ENCODE results near the gene KIF26B.

Gene KIF26B

GRCh38 chr1:245241526-245242130, 86.8 kb downstream of the KIF26B start:
- no peak for DNase-seq (ENCODE audit: low read depth in 2 of 2)

GRCh38 chr1:245242989-245243388, 88.2 kb downstream of the KIF26B start:
- DNase-seq (ENCODE audit: low read depth in 2 of 2) = no peak

GRCh38 chr1:245245021-245245667, 90.4 kb downstream of the KIF26B start:
- no peak for DNase-seq (ENCODE audit: low read depth in 2 of 2)

GRCh38 chr1:245246433-245246832, 91.6 kb downstream of the KIF26B start:
- no peak for DNase-seq (ENCODE audit: low read depth in 2 of 2)

GRCh38 chr1:245247356-245247755, 92.6 kb downstream of the KIF26B start:
- DNase-seq (ENCODE audit: low read depth in 2 of 2) = no peak

- DNase-seq (ENCODE audit: low read depth in 2 of 2) = no peak
These were observed 93.0 kb downstream of the KIF26B start for GRCh38 chr1:245247801-245248200.

- DNase-seq (ENCODE audit: low read depth in 2 of 2) = no peak
These were observed 93.5 kb downstream of the KIF26B start for GRCh38 chr1:245248231-245248731.

- DNase-seq (ENCODE audit: low read depth in 2 of 2) = no peak
These were observed 101.0 kb downstream of the KIF26B start for GRCh38 chr1:245255783-245256182.

- no peak for DNase-seq (ENCODE audit: low read depth in 2 of 2)
These were observed 101.7 kb downstream of the KIF26B start for GRCh38 chr1:245256528-245256927.

GRCh38 chr1:245258271-245258920, 103.6 kb downstream of the KIF26B start:
- DNase-seq (ENCODE audit: low read depth in 2 of 2) = no peak

GRCh38 chr1:245260110-245260882, 105.5 kb downstream of the KIF26B start:
- no peak for DNase-seq (ENCODE audit: low read depth in 2 of 2)

GRCh38 chr1:245260883-245261282, 106.1 kb downstream of the KIF26B start:
- DNase-seq (ENCODE audit: low read depth in 2 of 2) = no peak

- no peak for DNase-seq (ENCODE audit: low read depth in 2 of 2)
These were observed 107.0 kb downstream of the KIF26B start for GRCh38 chr1:245261786-245262185.

- DNase-seq (ENCODE audit: low read depth in 2 of 2) = no peak
These were observed 108.8 kb downstream of the KIF26B start for GRCh38 chr1:245263529-245264095.

GRCh38 chr1:245264226-245264625, 109.4 kb downstream of the KIF26B start:
- no peak for DNase-seq (ENCODE audit: low read depth in 2 of 2)

- DNase-seq (ENCODE audit: low read depth in 2 of 2) = no peak
These were observed 111.3 kb downstream of the KIF26B start for GRCh38 chr1:245266105-245266504.

- no peak for DNase-seq (ENCODE audit: low read depth in 2 of 2)
These were observed 115.3 kb downstream of the KIF26B start for GRCh38 chr1:245270063-245270462.

- DNase-seq (ENCODE audit: low read depth in 2 of 2) = no peak
These were observed 116.2 kb downstream of the KIF26B start for GRCh38 chr1:245270972-245271371.

GRCh38 chr1:245272676-245273075, 117.9 kb downstream of the KIF26B start:
- no peak for DNase-seq (ENCODE audit: low read depth in 2 of 2)

- DNase-seq (ENCODE audit: low read depth in 2 of 2) = no peak
These were observed 121.7 kb downstream of the KIF26B start for GRCh38 chr1:245276445-245276844.

GRCh38 chr1:245277276-245277675, 122.5 kb downstream of the KIF26B start:
- DNase-seq (ENCODE audit: low read depth in 2 of 2) = no peak

GRCh38 chr1:245278846-245279245, 124.1 kb downstream of the KIF26B start:
- no peak for DNase-seq (ENCODE audit: low read depth in 2 of 2)

Data from stimulated activated CD8-positive, alpha-beta memory T cell treated with anti-CD3 and anti-CD28 coated beads, Interleukin-2, amount 100 ng/mL, for 48 hours (primary cell).